ENCODE data around the gene LRAT. TPM values are rescaled to one million over a fixed set of nuclear protein-coding genes. Genes with fewer than 3 reads are reported as not detected.

LRAT gene
- not detected for total RNA-seq (2021; ENCODE audit: unreplicated experiment)
- polyA plus RNA-seq (2012; ENCODE audit: insufficient read length), result not detected
- not detected for Bru-seq, nascent RNA
- BruChase-seq, experiment 1, labeled RNA remaining after a 2-hour chase, result not detected
- BruChase-seq, experiment 2, labeled RNA remaining after a 6-hour chase, result not detected
- long read RNA-seq, result 0 reads

- Histone ChIP-seq H3K4me3 (ENCODE audit: low read depth in 2 of 2, low read length in 2 of 2) (peak within 1 kb of the TSS; percentile 24 to 48), H3K4me1 (ENCODE audit: control insufficient read depth, insufficient read depth, low read length) (no peaks in the 10 kb centered on the region), H3K9me3 (ENCODE audit: control insufficient read depth, insufficient read depth, low read depth, low read length) (no peaks in the 10 kb centered on the region), H3K27me3 (ENCODE audit: control insufficient read depth, insufficient read depth, low read length) (peaks cover 6% of the 10 kb centered on the region; the same call in 1 of the 2 replicates), H3K36me3 (ENCODE audit: control insufficient read depth, insufficient read depth, low read length) (no peaks in the 10 kb centered on the region), H3K27ac (ENCODE audit: low read length) (no peak within 1 kb of the TSS)
- DNase-seq (ENCODE audit: low read depth, low spot score) (no peak), ATAC-seq (peak; percentile 86)
- TF ChIP-seq, protein P1, sequence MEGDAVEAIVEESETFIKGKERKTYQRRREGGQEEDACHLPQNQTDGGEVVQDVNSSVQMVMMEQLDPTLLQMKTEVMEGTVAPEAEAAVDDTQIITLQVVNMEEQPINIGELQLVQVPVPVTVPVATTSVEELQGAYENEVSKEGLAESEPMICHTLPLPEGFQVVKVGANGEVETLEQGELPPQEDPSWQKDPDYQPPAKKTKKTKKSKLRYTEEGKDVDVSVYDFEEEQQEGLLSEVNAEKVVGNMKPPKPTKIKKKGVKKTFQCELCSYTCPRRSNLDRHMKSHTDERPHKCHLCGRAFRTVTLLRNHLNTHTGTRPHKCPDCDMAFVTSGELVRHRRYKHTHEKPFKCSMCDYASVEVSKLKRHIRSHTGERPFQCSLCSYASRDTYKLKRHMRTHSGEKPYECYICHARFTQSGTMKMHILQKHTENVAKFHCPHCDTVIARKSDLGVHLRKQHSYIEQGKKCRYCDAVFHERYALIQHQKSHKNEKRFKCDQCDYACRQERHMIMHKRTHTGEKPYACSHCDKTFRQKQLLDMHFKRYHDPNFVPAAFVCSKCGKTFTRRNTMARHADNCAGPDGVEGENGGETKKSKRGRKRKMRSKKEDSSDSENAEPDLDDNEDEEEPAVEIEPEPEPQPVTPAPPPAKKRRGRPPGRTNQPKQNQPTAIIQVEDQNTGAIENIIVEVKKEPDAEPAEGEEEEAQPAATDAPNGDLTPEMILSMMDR (IDR thresholded peaks at IDR 0.05), result no peak
- TF ChIP-seq TCF7L2 (IDR thresholded peaks at IDR 0.05; ENCODE audit: low read depth, low read length), result no peak
- no peak for TF ChIP-seq SIN3A (IDR thresholded peaks at IDR 0.05; ENCODE audit: borderline replicate concordance, insufficient read depth, low read depth, low read length)
- TF ChIP-seq REST (IDR thresholded peaks at IDR 0.05; ENCODE audit: insufficient read depth in 1 of 2, low read depth in 2 of 2, low read length in 1 of 2), result no peak
- TF ChIP-seq POLR2AphosphoS5 (IDR thresholded peaks at IDR 0.05; ENCODE audit: low read depth, low read length), result no peak
- BruUV-seq (replicated peaks), result no TSS peak
- ChIA-PET CTCF (no interaction called here), POLR2A (no interaction called here)
- in situ Hi-C loops (cut with HindIII; ENCODE audit: low pct_unique_long_range_greater_than_20kb, low sequenced_read_pairs) (no loop called here), intact Hi-C loops (cut with micrococcal nuclease; ENCODE audit: unreplicated experiment) (no loop called here)
These were observed at the start of gene LRAT for GRCh38 chr4:154743683-154744340. LRAT (plus strand) TSS chr4:154744000; CDS start chr4:154744327, 327 bp downstream.

GRCh38 chr4:154707877-154708276 lies 35.9 kb upstream of the LRAT start:
- CTCF ChIA-PET, result no interaction called here
- ATAC-seq, result no peak
- no TSS peak for BruUV-seq (replicated peaks)
- H3K27me3 ChIP-seq (ENCODE audit: control insufficient read depth, insufficient read depth, low read length), result no peaks in the 10 kb centered on the region
- H3K27ac ChIP-seq (ENCODE audit: low read length), result no peak overlapping the region
- intact Hi-C loops (cut with micrococcal nuclease; ENCODE audit: unreplicated experiment) (no loop called here), in situ Hi-C loops (cut with HindIII; ENCODE audit: low pct_unique_long_range_greater_than_20kb, low sequenced_read_pairs) (no loop called here)
- no peak overlapping the region for H3K4me3 ChIP-seq (ENCODE audit: low read depth in 2 of 2, low read length in 2 of 2)
- no peaks in the 10 kb centered on the region for H3K4me1 ChIP-seq (ENCODE audit: control insufficient read depth, insufficient read depth, low read length)
- no peak for TF ChIP-seq REST (IDR thresholded peaks at IDR 0.05; ENCODE audit: insufficient read depth in 1 of 2, low read depth in 2 of 2, low read length in 1 of 2)
- TF ChIP-seq POLR2AphosphoS5 (IDR thresholded peaks at IDR 0.05; ENCODE audit: low read depth, low read length), result no peak
- TF ChIP-seq SIN3A (IDR thresholded peaks at IDR 0.05; ENCODE audit: borderline replicate concordance, insufficient read depth, low read depth, low read length), result no peak
- TF ChIP-seq, protein P1 (IDR thresholded peaks at IDR 0.05), result no peak
- no peak for TF ChIP-seq TCF7L2 (IDR thresholded peaks at IDR 0.05; ENCODE audit: low read depth, low read length)
- no peaks in the 10 kb centered on the region for H3K9me3 ChIP-seq (ENCODE audit: control insufficient read depth, insufficient read depth, low read depth, low read length)
- H3K36me3 ChIP-seq (ENCODE audit: control insufficient read depth, insufficient read depth, low read length), result no peaks in the 10 kb centered on the region
- DNase-seq (ENCODE audit: low read depth, low spot score), result no peak
- POLR2A ChIA-PET, result no interaction called here
